GM21529 (cell line): ENCODE measurements around the gene GAB3.
"Not testable (repeated sequence)": the region's sequence is repeated elsewhere in the genome, so short reads cannot be mapped to it uniquely, and the experiment has no call there.

Experiments
- ATAC-seq: cut with Tn5 transposase; IDR thresholded peaks from one replicate; pipeline ENCODE4 v1.9.1; 2021; ENCODE audit not compliant: unreplicated experiment

GAB3 gene

GRCh38 chrX:154657226-154657805 is 93.6 kb downstream of the GAB3 start:
- no peak for ATAC-seq

DNA sequence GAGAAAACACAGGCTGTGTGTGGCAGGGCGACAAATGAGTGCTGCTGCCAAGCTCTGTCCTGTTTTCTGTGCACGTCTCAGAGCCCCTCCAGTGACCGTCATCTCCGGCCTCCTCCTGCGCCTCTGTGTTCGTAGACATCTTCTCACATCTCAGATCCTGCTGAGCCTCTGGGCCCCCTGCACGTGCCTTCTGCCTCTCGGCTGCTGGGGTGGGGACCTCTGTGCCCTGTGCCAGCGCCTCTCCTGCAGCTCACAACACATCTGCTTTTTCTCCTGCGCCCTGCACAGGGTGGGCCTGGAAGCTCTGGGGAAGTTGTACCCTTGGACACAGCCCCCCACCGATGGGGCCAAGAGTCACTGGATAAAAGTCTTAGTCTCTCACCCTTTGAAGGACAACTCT is 95.1 kb downstream of the GAB3 start:
- ATAC-seq: no peak

DNA sequence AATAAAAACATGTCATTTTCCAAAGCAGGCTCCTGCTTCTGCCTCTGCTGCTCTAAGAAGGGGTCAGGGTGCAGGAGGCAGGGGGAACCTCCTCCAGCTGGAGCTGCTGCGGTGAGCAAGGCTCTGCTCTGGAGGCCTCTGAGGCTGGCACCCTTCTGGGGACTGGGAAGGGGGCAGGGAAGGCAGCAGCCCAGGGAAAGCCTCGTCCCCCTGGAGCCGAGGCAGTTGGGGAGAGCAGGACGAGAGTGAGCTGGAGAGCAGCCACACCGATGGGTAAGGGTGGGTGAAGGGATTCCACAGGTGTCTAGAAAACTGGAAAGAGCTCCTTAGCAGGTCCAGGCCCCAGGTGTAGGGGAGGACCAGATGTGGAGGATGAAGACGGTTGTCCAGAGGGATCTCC is 95.5 kb downstream of the GAB3 start:
- ATAC-seq: no peak

DNA sequence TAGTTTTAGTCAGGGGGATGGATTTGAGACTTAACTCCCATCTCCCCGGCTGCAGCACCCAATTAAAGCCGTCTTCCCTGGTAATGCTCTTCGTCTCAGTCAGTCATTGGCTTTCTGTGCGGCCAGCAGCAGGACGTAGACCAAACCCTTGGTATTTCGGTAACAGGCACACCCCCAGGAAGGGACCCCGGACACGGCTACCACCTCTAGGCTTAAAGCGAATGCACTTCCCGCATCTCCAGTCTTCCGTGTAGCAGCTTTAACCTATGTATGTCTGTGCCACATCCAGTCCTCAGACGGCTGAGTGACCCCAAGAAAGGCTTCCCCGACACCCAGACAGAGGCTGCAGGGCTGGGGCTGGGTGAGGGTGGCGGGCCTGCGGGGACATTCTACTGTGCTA is 96.0 kb downstream of the GAB3 start:
- ATAC-seq: no peak

DNA sequence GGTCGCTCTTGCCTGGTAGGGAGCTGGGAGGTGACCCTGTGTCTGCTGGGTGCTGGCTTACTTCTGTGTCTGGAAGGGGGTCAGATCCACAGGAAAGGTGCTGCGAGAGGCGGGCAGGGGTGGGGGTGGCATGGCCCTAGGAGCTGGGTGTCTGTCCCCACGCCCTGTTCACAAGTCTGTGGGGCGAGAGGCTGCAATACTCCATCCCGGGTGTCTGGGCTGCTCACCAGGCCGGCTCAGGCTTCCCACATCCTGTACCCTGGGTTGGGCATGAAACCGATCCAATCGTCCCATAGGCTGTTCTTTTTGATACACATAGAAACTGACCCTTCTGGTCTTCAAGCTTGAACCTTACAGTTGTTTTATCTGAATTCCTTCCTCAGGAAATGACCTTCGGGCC is 96.5 kb downstream of the GAB3 start:
- no peak for ATAC-seq

GRCh38 chrX:154653413-154653812 is 97.5 kb downstream of the GAB3 start, which contains the start of gene CTAG2:
CTAG2 (minus strand) TSS chrX:154653579; CDS start chrX:154653515, 64 bp downstream.
- not testable (repeated sequence) for ATAC-seq

DNA sequence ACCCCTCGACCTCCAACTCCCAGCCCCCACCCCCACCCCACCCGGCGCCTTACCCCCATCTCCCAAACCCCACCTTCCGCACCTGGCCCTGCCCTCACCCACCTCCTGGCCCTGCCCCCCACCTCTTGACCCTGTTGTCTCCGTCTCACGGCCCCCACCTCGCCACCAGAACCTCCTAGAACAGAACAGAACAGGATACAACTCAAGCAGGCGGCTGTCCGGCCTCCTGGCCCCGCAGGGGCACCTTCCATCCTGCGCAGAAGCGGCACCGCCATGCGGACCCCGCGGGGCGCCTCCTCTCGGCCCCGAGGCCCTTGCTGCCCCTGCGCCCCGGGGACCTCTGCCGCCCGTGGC is 97.9 kb downstream of the GAB3 start:
- ATAC-seq: no peak

DNA sequence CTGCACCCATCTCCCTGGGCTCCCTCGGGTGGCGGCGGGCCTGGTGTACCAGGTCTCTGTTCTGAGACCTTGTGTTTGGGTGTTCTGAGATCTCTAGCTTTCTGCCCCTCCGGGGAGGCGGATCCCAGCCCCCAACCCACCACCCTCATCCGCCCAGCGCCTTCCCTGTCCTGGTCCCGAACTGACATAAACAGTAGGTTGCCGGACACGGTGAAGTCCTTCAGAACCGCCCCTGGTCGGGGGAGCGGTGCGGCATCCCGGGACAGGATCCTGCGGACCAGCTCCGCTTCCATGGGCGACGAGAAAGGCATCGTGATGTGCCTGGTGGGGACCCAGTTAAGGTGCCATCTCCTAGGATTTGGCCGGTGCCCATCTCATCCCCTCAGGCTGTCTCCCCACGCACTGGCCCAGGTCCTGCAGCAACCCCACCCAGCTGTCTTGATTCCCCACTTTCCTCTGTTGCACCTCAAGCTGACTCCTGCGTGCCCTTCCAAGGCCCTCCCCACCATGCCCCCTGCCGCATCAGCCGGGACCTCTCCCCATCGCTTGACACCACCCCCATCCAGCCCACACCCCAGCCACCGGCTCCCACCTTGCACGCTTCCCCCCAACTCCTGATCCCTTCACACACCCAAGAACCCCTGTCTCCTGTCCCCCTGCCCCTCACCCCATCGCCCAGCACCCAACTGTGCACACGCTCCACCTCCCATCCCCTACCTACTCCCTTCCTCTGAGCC is 98.4 kb downstream of the GAB3 start:
- ATAC-seq: no peak

GRCh38 chrX:154650221-154650510 is 100.7 kb downstream of the GAB3 start:
- ATAC-seq: no peak

- no peak for ATAC-seq
Measured at GRCh38 chrX:154649503-154650220, 101.2 kb downstream of the GAB3 start.

GRCh38 chrX:154648931-154649330 is 101.9 kb downstream of the GAB3 start:
- ATAC-seq: no peak

DNA sequence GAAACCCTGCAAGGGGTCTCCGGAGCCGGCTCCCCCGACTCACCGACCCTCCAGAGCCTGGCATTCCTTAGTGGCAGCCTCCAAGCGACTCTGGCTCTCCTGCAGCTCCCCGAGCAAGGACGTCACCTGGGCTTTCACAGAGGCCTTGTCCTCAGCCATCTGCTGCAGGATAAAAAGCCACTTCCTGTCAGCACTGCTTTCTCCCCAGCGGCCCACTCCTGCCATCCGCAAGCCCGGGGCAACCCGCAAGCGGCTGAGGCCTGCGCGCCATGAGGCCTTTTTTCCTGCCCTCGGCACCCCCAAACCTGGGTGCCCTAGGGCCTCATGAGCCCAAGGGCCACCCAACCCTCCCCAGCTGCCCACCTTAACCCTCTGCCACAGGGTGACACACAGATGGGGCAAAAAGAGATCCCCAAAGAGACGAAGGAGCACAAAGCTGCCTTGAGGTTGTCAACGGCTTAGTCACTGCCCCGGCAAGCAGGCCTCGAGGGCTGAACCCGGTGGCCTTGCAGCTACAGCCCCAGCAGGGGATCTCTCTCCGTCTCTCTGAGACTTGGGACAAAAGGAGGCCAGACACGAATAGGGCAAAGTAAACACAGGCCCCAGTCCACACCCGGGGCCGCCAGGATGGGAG is 105.0 kb downstream of the GAB3 start:
- not testable (repeated sequence) for ATAC-seq

DNA sequence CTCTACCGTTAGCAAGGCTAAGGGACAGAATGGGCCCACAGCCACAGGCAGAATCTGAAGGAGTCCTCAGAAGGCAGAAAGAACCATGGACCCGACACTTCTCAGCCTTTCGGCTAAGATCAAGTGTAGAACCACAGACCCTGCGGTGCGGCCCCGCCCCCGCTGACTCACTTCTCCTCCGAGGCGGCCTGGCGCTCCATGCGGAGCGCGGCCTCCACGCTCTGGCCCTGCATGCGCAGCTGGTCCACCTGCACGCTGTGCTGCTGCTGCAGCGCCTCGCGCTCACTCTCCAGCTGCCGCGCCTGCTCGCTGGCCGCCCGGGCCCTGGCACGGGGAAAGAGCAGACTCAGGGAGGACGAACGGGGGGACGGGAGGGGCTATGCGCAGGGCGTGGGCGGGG is 107.2 kb downstream of the GAB3 start:
- not testable (repeated sequence) for ATAC-seq

DNA sequence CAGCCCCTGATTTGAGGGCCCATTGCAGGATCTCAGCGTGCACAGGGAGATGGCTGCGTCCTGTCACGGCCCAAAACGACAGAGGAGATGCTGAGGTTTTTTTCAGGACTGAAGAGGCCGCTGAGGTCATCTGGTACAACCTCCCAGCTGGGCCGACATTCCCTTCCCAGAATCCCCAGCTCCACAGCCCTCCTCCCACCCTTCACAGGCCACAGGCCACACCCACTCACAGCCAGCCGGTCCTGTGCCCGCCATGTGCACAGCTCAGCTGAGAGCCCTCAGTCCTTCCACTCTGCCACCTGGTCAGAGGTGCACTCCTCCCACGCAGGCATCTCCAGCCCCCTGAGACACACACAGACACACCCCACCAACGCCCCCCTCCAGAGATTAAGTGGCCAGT is 109.1 kb downstream of the GAB3 start:
- ATAC-seq: not testable (repeated sequence)

GRCh38 chrX:154633661-154634060 is 117.2 kb downstream of the GAB3 start:
- not testable (repeated sequence) for ATAC-seq

DNA sequence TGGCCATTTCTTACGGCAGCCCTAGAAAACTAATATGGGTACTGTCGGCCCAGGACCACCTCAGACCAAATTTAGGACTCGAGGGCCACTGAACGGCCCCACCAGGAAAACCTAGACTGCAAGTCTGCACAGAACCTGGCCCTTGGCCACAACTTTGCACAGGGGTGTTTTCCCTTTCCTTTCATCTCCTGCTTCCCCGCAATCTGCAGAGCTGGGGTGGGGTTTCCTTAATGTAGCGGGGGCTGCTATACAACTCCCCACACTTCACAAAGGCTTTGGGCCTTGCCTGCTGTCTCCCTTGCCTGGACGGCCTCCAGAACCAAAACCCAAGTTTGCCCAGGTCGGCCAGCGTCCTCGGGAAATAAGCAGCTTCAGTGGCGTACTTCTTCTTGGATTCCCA is 119.9 kb downstream of the GAB3 start:
- not testable (repeated sequence) for ATAC-seq

- ATAC-seq: not testable (repeated sequence)
Measured at GRCh38 chrX:154628960-154629359, 121.9 kb downstream of the GAB3 start.
